Right lung (tissue), 5 donors: ENCODE results near the gene SERTAD1. TPM values are rescaled to one million over a fixed set of nuclear protein-coding genes. Genes with fewer than 3 reads are reported as not detected.

Source experiments
- DNase-seq, 2 donors: peaks; one replicate each; pipeline ENCODE4 v3.0.0-alpha.2; 2013
- polyA plus RNA-seq, 5 donors: library from polyadenylated mRNA; unstranded; fragments of 120-200 nt; gene quantifications; one replicate each; pipeline versions ENCODE4 v1.2.1 to v1.2.3, GENCODE V29; 2013; ENCODE audit warnings: inconsistent platforms in 1 of 5, low replicate concordance in 1 of 5; ENCODE audit not compliant: insufficient read length in 5 of 5, insufficient read depth in 1 of 5

SERTAD1 gene
- polyA plus RNA-seq, 5 donors, result 4.2 to 9.0 (median 6.1) TPM

DNA sequence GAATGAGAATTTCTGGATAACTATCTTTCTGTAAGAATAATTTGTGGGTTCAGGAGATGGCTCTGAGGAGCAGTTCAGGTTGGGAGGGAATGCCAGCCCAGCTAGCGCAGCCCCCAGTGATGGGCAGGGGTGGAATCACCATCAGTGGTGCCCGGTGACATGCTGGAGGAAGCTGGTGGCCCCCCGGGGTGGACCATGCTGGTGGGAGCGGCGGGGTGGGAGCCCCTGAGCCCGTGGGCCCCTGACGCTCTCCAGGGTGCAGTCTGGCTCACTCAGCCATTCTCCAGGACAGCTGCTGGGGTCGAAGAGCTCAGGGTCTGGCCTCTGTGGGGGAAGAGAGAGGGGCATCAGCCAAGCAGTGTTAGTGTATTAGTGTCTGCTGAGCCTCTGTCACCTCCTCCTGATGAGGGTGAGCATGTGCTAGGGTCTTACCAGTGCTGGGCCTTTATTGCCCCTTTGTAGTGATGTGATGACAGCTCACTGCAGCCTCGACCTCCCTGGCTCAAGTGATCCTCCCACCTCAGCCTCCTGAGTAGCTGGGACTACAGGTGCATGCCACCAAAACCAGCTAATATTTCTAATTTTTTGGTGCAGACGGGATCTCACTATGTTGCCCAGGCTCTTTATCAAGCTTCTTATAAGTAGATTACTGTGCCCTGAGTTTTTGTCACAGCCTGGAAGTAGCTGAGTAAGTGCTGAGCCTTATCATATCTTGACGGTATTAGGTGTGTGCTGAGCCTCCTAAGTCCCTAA lies 46.2 kb downstream of the SERTAD1 start:
- DNase-seq, result no peak

DNA sequence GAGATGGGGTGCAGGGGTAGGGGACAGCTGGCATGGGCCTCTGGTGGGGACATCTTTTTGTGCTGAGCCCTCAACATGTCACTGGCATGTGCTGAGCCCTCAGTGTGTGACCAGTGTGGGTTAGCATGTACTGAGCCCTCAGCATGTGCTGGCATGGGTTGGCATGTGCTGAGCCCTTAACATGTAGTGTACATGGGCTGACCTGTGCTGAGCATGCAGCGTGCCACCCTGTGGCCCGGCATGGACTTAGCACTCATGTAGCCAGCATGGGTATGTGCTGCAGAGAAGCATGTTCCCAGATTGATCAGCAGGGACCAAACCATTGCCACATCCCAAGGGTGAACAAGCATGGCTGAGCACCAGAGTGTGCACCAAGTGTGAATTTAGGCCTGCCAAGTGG lies 47.3 kb downstream of the SERTAD1 start:
- DNase-seq, result no peak

DNA sequence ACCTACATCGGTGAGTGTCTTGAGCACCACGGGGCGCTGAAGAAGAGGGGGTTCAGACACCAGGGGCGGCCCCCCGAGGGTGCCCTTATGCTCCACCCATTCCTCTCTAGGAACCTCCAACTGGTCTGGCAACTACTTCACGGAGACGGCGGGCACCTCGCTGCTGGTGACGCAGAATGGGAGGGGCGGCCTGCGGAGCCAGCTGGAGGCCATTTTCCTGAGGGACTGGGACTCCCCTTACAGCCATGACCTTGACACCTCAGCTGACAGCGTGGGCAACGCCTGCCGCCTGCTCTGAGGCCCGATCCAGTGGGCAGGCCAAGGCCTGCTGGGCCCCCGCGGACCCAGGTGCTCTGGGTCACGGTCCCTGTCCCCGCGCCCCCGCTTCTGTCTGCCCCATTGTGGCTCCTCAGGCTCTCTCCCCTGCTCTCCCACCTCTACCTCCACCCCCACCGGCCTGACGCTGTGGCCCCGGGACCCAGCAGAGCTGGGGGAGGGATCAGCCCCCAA lies 47.9 kb downstream of the SERTAD1 start:
- DNase-seq, result no peak

DNA sequence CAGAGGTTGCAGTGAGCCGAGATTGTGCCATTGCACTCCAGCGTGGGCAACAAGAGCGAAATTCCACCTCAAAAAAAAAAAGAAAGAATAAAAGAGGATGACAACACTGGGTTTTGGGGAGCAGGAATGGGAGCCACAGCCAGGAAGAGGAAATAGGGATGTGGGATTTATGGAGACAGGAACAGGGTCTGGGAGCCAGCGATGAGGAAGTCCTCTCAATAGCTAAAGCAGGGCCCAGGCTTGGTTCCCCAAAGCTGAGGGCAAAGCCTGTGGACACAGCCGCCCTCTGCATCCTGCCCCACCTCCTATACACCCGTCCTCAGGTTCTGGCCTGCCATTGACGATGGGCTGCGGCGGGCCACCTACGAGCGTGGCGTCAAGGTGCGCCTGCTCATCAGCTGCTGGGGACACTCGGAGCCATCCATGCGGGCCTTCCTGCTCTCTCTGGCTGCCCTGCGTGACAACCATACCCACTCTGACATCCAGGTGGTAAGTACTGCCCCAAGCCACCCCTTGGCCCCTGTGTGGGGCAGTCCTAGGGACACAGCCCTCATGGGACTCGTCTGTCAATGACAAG lies 49.4 kb downstream of the SERTAD1 start:
- no peak for DNase-seq

DNA sequence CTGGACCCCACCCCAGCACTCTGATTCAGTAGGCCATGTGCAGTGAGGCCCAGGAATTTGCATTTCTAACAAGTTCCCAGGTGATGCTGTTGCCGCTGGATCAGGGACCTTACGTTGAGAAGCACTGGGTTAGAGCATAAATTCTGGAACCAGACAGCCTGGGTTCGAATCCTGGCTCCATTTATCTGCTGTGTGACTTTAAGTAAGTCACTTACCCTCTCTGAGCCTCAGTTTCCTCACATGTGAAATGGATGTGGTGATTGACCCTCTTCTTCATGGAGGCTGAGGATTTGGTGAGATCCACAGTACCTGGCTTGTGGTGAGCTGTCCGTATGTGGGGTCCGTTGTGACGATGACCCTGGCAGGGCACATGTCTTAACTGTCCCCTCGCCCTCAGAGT lies 51.7 kb downstream of the SERTAD1 start:
- DNase-seq, result no peak

DNA sequence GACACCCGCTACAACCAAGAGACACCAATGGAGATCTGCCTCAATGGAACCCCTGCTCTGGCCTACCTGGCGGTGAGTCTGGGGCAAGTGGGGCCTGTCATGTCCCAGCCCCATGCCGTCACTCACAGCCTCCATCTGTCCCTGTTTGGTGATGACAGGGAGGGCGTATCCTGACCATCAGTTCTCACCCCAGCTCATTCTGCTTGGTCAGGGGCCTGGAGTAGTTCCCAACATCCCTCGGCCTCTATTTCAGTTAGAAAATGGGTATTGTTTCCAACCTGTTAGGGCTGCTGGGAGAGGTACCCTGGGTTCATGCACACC lies 54.0 kb downstream of the SERTAD1 start:
- no peak for DNase-seq

Other genes with a start within 250 kb of the SERTAD1 start
- gene MAP3K10, start 234.6 kb downstream of the SERTAD1 start, polyA plus RNA-seq, result 10 to 100 TPM in 4 of 5 donors, 1 to 10 TPM in 1; 8.4 to 16.9 (median 12.1) TPM
- under 1 TPM in 3 of 5 donors, not detected in 2; 0.12 to 0.31 (median 0.17) TPM for gene TTC9B, start 207.6 kb downstream of the SERTAD1 start, polyA plus RNA-seq
- under 1 TPM; 0.25 to 0.78 (median 0.50) TPM for gene CCNP, start 199.3 kb downstream of the SERTAD1 start, polyA plus RNA-seq
- 100 to 1,000 TPM; 126 to 177 (median 173) TPM for gene AKT2, start 140.6 kb downstream of the SERTAD1 start, polyA plus RNA-seq
- 10 to 100 TPM; 10.1 to 19.1 (median 10.9) TPM for gene C19orf47, start 77.6 kb downstream of the SERTAD1 start, polyA plus RNA-seq
- 100 to 1,000 TPM; 247 to 495 (median 342) TPM for gene PLD3, start 77.3 kb downstream of the SERTAD1 start, polyA plus RNA-seq
- gene HIPK4, start 35.8 kb downstream of the SERTAD1 start, polyA plus RNA-seq, result under 1 TPM; 0.09 to 0.42 (median 0.18) TPM
- gene PRX, start 12.6 kb downstream of the SERTAD1 start, polyA plus RNA-seq, result 10 to 100 TPM in 4 of 5 donors, 1 to 10 TPM in 1; 9.7 to 17.2 (median 11.0) TPM
- 10 to 100 TPM; 23.6 to 39.5 (median 30.7) TPM for gene SERTAD3, start 18.3 kb upstream of the SERTAD1 start, polyA plus RNA-seq
- 10 to 100 TPM; 43.5 to 83.3 (median 55.0) TPM for gene BLVRB, start 39.8 kb upstream of the SERTAD1 start, polyA plus RNA-seq
- 1 to 10 TPM in 3 of 5 donors, under 1 TPM in 2; 0.73 to 1.9 (median 1.3) TPM for gene SPTBN4, start 41.0 kb upstream of the SERTAD1 start, polyA plus RNA-seq
- 10 to 100 TPM; 34.3 to 55.7 (median 38.9) TPM for gene SHKBP1, start 150.9 kb upstream of the SERTAD1 start, polyA plus RNA-seq
- 100 to 1,000 TPM; 225 to 627 (median 357) TPM for gene LTBP4, start 175.4 kb upstream of the SERTAD1 start, polyA plus RNA-seq